Smooth muscle cell (in vitro differentiated cells): ENCODE data around the gene UHRF2. TPM values are rescaled to one million over a fixed set of nuclear protein-coding genes. Genes with fewer than 3 reads are reported as not detected.

Source experiments
- DNase-seq: peaks from one replicate; lab custom pipeline; 2025; ENCODE audit not compliant: unreplicated experiment; lab: John Stamatoyannopoulos, UW
- H2AFZ ChIP-seq: fragments of 200-600 bp; sonication (generic); 2 replicates; pipeline ENCODE4 v1.6.0; 2016; ENCODE audit warnings: antibody characterized with exemption, low read depth, mild to moderate bottlenecking
- H3F3A ChIP-seq: fragments of 200-600 bp; sonication (generic); 2 replicates; pipeline ENCODE4 v1.6.0; 2017; ENCODE audit warnings: antibody characterized with exemption, low read depth
- H3K27ac ChIP-seq: fragments of 200-600 bp; sonication (generic); 2 replicates; pipeline ENCODE4 v1.5.1; 2016; ENCODE audit warnings: low read depth, mild to moderate bottlenecking
- H3K27me3 ChIP-seq: fragments of 200-600 bp; sonication (generic); 2 replicates; pipeline ENCODE4 v1.6.1; 2016; ENCODE audit warnings: low read depth, mild to moderate bottlenecking
- H3K36me3 ChIP-seq: fragments of 200-600 bp; sonication (generic); 2 replicates; pipeline ENCODE4 v1.5.1; 2016; ENCODE audit warnings: low read depth
- H3K4me1 ChIP-seq: fragments of 200-600 bp; sonication (generic); 2 replicates; pipeline ENCODE4 v1.5.1; 2016; ENCODE audit warnings: low read depth
- H3K4me2 ChIP-seq: fragments of 200-600 bp; sonication (generic); 2 replicates; pipeline ENCODE4 v1.6.0; 2016; ENCODE audit warnings: mild to moderate bottlenecking
- H3K4me3 ChIP-seq: fragments of 200-600 bp; sonication (generic); 2 replicates; pipeline ENCODE4 v1.5.1; 2016; ENCODE audit warnings: mild to moderate bottlenecking
- H3K79me2 ChIP-seq: fragments of 200-600 bp; sonication (generic); 2 replicates; pipeline ENCODE4 v1.6.0; 2016; ENCODE audit warnings: low read depth, mild to moderate bottlenecking
- H3K9ac ChIP-seq: fragments of 200-600 bp; sonication (generic); 2 replicates; pipeline ENCODE4 v1.6.0; 2016; ENCODE audit warnings: low read depth
- H3K9me3 ChIP-seq: fragments of 200-600 bp; sonication (generic); replicated peaks from 2 replicates; pipeline ENCODE4 v1.5.1; 2016; ENCODE audit warnings: low read depth
- H4K20me1 ChIP-seq: fragments of 200-600 bp; sonication (generic); 2 replicates; pipeline ENCODE4 v1.6.0; 2016; ENCODE audit warnings: low read depth
- WGBS: methylation state at CpG from one replicate; pipeline ENCODE4 v1.1.7; 2016; ENCODE audit warnings: low lambda C conversion rate; 5-methylcytosine and 5-hydroxymethylcytosine counted together
- polyA plus RNA-seq: library from polyadenylated mRNA; unstranded; fragments of >200 nt; fragmentation: Nextera tagmentation; extraction: Ambion mirVana; gene quantifications from 2 replicates; pipeline ENCODE4 v1.2.1, GENCODE V29; 2016
- total RNA-seq: library from RNA; depleted of rRNA; stranded (reverse); fragments of >200 nt; gene quantifications from 2 replicates; pipeline ENCODE4 v1.2.3, GENCODE V29; 2014
- TF ChIP-seq, protein P1 (sequence below): fragments of 200-600 bp; sonication (generic); IDR thresholded peaks from 2 replicates; pipeline ENCODE4 v1.5.1; 2017; ENCODE audit warnings: borderline replicate concordance, mild to moderate bottlenecking, antibody characterized with exemption; ENCODE audit not compliant: insufficient read depth, poor library complexity, severe bottlenecking

The UHRF2 gene
- total and polyA plus RNA-seq, 2 experiments from 2014 or later, result 15.6 to 54.5 TPM

DNA sequence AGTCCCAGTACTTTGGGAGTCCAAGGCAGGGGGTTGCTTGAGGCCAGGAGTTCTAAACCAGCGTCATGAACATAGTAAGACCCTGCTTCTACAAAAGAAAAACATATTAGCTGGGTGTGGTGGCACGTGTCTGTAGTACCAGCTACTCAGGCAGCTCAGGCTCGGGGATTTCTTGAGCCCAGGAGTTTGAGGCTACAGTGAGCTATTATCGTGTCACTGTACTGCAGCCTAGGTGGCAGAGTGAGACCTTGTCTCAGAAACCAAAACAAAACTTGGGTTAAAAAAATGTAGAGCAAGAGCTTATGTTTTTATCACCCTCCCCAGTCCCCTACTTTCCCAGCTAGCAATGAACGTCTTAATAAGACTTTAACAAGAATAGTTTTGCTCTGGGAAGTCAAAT is 46.7 kb downstream of the UHRF2 start:
- Histone ChIP-seq H4K20me1 (peaks cover 98% of the 10 kb centered on the region), H3K27me3 (no peaks in the 10 kb centered on the region), H3K36me3 (peaks cover 3% of the 10 kb centered on the region), H3K4me1 (no peaks in the 10 kb centered on the region), H3F3A (no peaks in the 10 kb centered on the region), H3K9ac (no peak overlapping the region), H3K27ac (no peak overlapping the region), H2AFZ (no peak overlapping the region), H3K79me2 (peaks cover 75% of the 10 kb centered on the region), H3K4me3 (no peak overlapping the region), H3K4me2 (no peak overlapping the region), H3K9me3 (no peaks in the 10 kb centered on the region)
- 93% methylated on average over 5 of the region's 5 CpGs for whole genome bisulfite sequencing
- no peak for DNase-seq
- TF ChIP-seq, protein P1, sequence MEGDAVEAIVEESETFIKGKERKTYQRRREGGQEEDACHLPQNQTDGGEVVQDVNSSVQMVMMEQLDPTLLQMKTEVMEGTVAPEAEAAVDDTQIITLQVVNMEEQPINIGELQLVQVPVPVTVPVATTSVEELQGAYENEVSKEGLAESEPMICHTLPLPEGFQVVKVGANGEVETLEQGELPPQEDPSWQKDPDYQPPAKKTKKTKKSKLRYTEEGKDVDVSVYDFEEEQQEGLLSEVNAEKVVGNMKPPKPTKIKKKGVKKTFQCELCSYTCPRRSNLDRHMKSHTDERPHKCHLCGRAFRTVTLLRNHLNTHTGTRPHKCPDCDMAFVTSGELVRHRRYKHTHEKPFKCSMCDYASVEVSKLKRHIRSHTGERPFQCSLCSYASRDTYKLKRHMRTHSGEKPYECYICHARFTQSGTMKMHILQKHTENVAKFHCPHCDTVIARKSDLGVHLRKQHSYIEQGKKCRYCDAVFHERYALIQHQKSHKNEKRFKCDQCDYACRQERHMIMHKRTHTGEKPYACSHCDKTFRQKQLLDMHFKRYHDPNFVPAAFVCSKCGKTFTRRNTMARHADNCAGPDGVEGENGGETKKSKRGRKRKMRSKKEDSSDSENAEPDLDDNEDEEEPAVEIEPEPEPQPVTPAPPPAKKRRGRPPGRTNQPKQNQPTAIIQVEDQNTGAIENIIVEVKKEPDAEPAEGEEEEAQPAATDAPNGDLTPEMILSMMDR, result no peak

DNA sequence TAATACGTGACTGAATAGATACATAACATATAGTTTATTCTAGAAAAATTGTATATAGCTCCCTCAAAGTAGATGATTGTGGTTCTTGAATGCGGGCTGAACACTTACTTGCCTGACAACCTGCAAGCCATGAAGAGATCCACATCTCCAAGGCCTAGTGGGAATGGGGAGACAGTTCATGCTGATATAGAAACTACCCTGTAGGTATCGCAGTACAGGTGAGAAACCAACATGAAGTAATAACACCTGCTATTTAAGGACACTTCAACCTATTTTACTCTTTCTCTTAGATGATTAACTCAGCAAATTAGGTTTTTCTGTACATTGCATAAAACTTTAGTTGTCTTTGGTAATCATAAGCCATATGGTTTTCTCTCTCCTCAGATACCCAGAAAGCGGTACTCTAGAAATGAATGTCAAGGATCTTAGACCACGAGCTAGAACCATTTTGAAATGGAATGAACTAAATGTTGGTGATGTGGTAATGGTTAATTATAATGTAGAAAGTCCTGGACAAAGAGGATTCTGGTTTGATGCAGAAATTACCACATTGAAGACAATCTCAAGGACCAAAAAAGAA is 47.3 kb downstream of the UHRF2 start:
- no peaks in the 10 kb centered on the region for H3K27me3 ChIP-seq
- H4K20me1 ChIP-seq, result peaks cover 98% of the 10 kb centered on the region
- WGBS, result 96% methylated on average over 5 of the region's 5 CpGs

DNA sequence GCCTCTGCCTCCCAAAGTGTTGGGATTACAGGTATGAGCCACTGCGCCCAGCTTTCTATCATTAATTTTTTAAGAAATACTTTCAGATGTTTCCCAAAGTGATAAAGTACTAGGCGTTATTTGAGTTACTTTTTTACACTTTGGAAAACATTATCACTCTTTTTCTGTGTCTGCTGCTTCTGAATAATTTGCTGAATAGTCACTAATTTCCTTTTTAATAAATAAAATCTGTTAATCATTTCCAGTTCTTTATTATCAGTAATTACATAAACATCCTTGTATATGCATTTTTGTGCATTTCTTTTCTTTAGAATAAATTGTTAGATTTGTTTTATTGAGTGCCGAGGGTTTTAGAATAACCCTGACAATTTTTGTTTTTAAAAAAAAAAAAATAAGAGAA is 48.6 kb downstream of the UHRF2 start:
- Histone ChIP-seq H3F3A (no peaks in the 10 kb centered on the region), H3K27me3 (no peaks in the 10 kb centered on the region), H3K9me3 (no peaks in the 10 kb centered on the region), H3K27ac (no peak overlapping the region), H3K79me2 (peaks cover 70% of the 10 kb centered on the region), H3K36me3 (peaks cover 3% of the 10 kb centered on the region), H4K20me1 (peaks cover 85% of the 10 kb centered on the region), H3K4me2 (no peak overlapping the region), H2AFZ (no peak overlapping the region), H3K4me3 (no peak overlapping the region), H3K9ac (no peak overlapping the region), H3K4me1 (no peaks in the 10 kb centered on the region)
- WGBS, result 96% methylated on average over 3 of the region's 3 CpGs
- TF ChIP-seq, protein P1, result no peak
- no peak for DNase-seq

More for the DNA sequence above, 47.3 kb downstream of the UHRF2 start:
- no peaks in the 10 kb centered on the region for H3K9me3 ChIP-seq
- no peaks in the 10 kb centered on the region for H3F3A ChIP-seq
- no peak overlapping the region for H3K27ac ChIP-seq
- DNase-seq, result no peak
- H3K4me1 ChIP-seq, result no peaks in the 10 kb centered on the region
- H3K36me3 ChIP-seq, result peaks cover 3% of the 10 kb centered on the region
- no peak overlapping the region for H2AFZ ChIP-seq
- peaks cover 75% of the 10 kb centered on the region for H3K79me2 ChIP-seq
- no peak overlapping the region for H3K9ac ChIP-seq
- no peak overlapping the region for H3K4me3 ChIP-seq
- TF ChIP-seq, protein P1, result no peak
- H3K4me2 ChIP-seq, result no peak overlapping the region

DNA sequence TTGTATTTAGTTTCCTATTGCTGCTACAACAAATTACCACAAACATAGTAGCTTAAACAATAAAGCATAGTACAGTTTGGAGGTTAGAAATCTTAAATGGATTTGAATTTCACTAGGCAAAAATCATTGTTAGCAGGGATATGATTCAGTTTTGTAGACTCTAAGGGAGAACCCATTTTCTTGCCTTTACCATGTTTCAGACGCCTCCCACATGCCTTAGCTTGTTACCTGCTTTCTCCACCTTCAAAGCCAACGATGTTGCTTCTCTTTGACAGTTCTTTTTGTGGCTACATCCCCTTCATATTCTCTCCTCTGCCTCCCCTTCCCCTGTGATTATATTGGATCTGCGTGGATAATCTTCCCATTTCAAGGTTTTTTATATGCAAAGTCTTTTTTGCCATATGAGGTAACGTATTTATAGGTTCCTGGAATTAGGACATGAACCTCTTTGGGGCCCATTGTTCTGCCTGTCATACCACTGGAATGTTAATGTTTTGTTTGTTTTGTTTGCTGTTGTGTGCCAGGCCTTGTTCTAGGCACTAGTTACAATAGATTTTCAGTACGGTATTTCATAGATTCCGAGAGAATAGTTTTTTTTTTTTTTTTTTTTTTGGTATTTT is 54.1 kb downstream of the UHRF2 start:
- no peak overlapping the region for H3K27ac ChIP-seq
- H3F3A ChIP-seq, result no peaks in the 10 kb centered on the region
- H3K27me3 ChIP-seq, result no peaks in the 10 kb centered on the region
- WGBS, result 92% methylated on average over 6 of the region's 6 CpGs
- H3K79me2 ChIP-seq, result peaks cover 44% of the 10 kb centered on the region
- no peak for DNase-seq
- TF ChIP-seq, protein P1, result no peak
- H3K4me3 ChIP-seq, result no peak overlapping the region
- no peak overlapping the region for H3K9ac ChIP-seq
- no peak overlapping the region for H2AFZ ChIP-seq
- peaks cover 60% of the 10 kb centered on the region for H4K20me1 ChIP-seq
- H3K36me3 ChIP-seq, result no peaks in the 10 kb centered on the region
- H3K4me2 ChIP-seq, result no peak overlapping the region
- no peaks in the 10 kb centered on the region for H3K9me3 ChIP-seq
- H3K4me1 ChIP-seq, result no peaks in the 10 kb centered on the region
